WERI-Rb-1 (cell line): ENCODE data around the gene NIPAL1.

Source experiments
- DNase-seq: peaks from one replicate; pipeline ENCODE4 v3.0.0-alpha.2; 2020
- H3K27ac ChIP-seq: fragments of 250-450 bp; sonication (Bioruptor Pico); 2 replicates; pipeline ENCODE4 v1.5.1; 2020; ENCODE audit warnings: mild to moderate bottlenecking, moderate library complexity
- H3K27me3 ChIP-seq: fragments of 250-450 bp; sonication (Bioruptor Pico); 2 replicates; pipeline ENCODE4 v1.5.1; 2021; ENCODE audit warnings: mild to moderate bottlenecking, low read depth, moderate library complexity; ENCODE audit not compliant: insufficient read depth, severe bottlenecking
- H3K36me3 ChIP-seq: fragments of 250-450 bp; sonication (Bioruptor Pico); 2 replicates; pipeline ENCODE4 v1.5.1; 2020; ENCODE audit warnings: mild to moderate bottlenecking, moderate library complexity
- H3K4me3 ChIP-seq: 2 replicates; pipeline ENCODE4 v1.5.1; 2011; ENCODE audit warnings: low read depth, mild to moderate bottlenecking, control low read depth, low read length
- H3K9me3 ChIP-seq: fragments of 250-450 bp; sonication (Bioruptor Pico); 2 replicates; pipeline ENCODE4 v1.5.1; 2021; ENCODE audit warnings: mild to moderate bottlenecking, moderate library complexity; ENCODE audit not compliant: severe bottlenecking
- TF ChIP-seq, protein P1 (sequence below): IDR thresholded peaks from 2 replicates; pipeline ENCODE4 v1.5.1; 2011; ENCODE audit warnings: low read depth, mild to moderate bottlenecking, control low read depth, inconsistent platforms, low read length

Gene NIPAL1

DNA sequence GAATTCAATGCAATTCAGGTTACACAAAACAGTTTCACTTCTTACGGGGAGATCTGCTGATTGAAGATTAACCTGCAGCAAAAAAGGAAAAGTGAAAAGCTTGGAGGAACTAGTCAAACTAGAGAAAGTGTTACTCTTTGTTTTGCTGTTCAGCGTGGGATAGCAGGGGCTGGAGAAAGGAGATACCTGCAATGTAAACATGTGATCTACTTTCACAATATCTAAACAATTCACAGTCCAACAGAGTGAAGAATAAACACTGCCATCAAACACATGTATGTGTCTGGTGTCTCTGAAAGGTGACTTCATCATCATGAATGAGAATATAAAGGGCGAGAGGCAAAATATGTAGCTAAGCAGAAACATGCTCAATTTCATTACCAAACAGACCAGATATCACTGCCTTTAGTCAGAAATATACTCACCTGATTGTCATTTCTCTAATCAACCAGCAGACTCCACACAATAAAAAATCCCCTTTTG lies 26.4 kb downstream of the NIPAL1 start:
- H3K27me3 ChIP-seq, result no peaks in the 10 kb centered on the region
- no peaks in the 10 kb centered on the region for H3K36me3 ChIP-seq
- no peaks in the 10 kb centered on the region for H3K9me3 ChIP-seq
- TF ChIP-seq, protein P1, sequence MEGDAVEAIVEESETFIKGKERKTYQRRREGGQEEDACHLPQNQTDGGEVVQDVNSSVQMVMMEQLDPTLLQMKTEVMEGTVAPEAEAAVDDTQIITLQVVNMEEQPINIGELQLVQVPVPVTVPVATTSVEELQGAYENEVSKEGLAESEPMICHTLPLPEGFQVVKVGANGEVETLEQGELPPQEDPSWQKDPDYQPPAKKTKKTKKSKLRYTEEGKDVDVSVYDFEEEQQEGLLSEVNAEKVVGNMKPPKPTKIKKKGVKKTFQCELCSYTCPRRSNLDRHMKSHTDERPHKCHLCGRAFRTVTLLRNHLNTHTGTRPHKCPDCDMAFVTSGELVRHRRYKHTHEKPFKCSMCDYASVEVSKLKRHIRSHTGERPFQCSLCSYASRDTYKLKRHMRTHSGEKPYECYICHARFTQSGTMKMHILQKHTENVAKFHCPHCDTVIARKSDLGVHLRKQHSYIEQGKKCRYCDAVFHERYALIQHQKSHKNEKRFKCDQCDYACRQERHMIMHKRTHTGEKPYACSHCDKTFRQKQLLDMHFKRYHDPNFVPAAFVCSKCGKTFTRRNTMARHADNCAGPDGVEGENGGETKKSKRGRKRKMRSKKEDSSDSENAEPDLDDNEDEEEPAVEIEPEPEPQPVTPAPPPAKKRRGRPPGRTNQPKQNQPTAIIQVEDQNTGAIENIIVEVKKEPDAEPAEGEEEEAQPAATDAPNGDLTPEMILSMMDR, result no peak
- H3K27ac ChIP-seq, result no peak overlapping the region
- no peak overlapping the region for H3K4me3 ChIP-seq
- no peak for DNase-seq

DNA sequence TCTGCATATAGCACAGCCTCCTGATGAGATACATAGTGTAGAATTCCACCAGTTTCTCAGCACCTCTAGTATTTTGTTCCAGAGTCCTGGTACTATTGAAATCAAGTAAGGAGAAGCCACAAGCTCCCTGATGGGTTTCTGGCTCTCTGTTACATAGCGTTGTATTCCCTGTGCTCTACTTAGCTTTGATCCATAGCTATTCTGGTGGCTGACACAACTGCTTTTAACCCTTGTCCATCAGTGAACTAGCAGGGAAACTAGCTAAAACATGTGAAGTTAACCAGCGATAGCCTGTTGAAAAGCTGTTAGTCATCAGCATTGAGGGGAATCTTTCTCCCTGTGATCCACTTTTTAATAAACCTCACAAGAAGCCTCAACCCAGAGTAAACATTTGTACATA lies 26.9 kb downstream of the NIPAL1 start:
- no peaks in the 10 kb centered on the region for H3K36me3 ChIP-seq

DNA sequence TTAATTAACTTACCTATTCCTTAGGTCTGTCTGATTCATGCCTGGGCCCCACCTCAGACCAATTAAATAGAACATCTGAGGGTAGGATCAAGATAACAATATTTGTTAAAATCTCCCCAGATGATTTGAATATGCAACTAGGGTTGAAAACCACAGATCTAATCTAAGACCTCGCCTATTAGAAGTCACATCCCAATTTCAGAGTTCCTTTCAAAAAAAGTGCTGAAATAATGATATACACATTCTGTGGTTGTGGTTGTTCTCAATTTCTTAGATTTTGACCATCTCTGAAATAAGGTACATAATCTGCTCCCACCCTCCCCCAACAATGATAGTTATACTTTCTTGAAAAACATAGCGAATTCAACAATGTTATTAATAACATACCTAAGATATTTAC lies 27.7 kb downstream of the NIPAL1 start:
- Histone ChIP-seq H3K4me3 (no peak overlapping the region), H3K36me3 (no peaks in the 10 kb centered on the region), H3K9me3 (no peaks in the 10 kb centered on the region), H3K27ac (no peak overlapping the region), H3K27me3 (no peaks in the 10 kb centered on the region)
- TF ChIP-seq, protein P1, result no peak
- DNase-seq, result no peak

More for the DNA sequence above, 26.9 kb downstream of the NIPAL1 start:
- Histone ChIP-seq H3K27ac (no peak overlapping the region), H3K9me3 (no peaks in the 10 kb centered on the region), H3K4me3 (no peak overlapping the region), H3K27me3 (no peaks in the 10 kb centered on the region)
- TF ChIP-seq, protein P1, result no peak
- DNase-seq, result no peak

DNA sequence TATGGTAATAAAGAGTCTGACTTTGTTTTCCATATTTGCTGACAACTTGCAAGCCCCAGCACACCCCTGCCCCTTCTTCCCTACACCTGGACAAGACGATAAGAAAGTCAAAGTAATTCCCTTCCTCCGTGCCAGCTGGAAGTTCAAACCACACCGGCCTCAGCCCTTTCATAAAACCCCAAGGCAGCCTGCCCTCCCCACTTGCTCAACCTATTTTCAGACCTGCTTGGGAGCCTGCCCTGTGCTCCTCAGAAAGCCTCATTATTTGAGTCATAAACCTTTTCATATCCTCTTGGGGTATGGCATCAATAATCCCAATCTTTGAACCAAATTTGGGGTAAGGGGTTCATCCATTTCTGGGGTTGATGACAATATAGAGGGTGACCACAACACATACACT lies 29.5 kb downstream of the NIPAL1 start:
- Histone ChIP-seq H3K36me3 (no peaks in the 10 kb centered on the region), H3K27ac (no peak overlapping the region), H3K9me3 (no peaks in the 10 kb centered on the region), H3K27me3 (no peaks in the 10 kb centered on the region), H3K4me3 (no peak overlapping the region)
- DNase-seq, result no peak
- TF ChIP-seq, protein P1, result no peak

DNA sequence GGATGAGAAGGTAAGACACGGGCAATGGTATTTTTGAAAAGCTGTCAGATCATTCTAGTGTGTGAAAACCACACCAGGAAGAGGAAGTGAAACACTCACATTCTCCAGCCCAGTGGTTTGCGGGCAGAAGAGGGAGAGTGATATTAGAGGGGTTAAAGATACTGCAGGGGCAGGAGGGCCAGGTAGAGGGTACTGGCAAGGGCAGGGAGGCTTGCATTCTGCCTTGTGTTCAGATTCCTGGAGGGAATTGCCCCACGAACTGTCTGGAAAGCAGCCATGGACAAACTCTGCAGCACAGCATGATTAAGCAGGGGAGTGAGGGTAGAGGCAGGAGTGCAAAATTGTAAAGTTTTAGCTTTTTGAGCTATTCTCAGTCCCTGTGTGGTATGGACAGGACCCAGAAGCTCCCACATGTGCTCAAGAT lies 30.9 kb downstream of the NIPAL1 start:
- H3K27me3 ChIP-seq, result no peaks in the 10 kb centered on the region
- TF ChIP-seq, protein P1, result no peak
- no peak overlapping the region for H3K4me3 ChIP-seq
- no peak for DNase-seq
- H3K27ac ChIP-seq, result no peak overlapping the region
- no peaks in the 10 kb centered on the region for H3K36me3 ChIP-seq
- H3K9me3 ChIP-seq, result no peaks in the 10 kb centered on the region

DNA sequence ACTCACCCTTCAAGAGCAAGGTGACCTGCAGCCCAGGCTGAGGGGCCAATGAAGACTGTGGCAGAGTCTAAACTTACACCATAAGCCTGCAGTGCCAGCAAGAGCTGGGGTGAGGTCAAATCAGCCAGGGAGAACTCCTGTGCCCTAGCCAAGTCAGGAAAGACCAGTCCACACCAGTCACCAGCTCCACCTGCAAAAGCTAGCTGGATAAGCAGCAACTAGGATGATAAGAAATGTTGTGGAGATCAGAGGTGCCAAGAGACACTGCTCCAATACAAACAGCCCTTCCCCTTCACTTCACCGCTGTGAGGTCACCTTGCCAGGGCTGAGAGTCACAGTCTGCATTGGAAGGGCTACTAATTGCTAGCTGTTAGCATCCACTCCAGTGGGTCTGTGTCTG lies 31.3 kb downstream of the NIPAL1 start:
- H3K27me3 ChIP-seq, result no peaks in the 10 kb centered on the region
- H3K9me3 ChIP-seq, result no peaks in the 10 kb centered on the region
- H3K27ac ChIP-seq, result no peak overlapping the region
- TF ChIP-seq, protein P1, result no peak
- H3K4me3 ChIP-seq, result no peak overlapping the region
- no peaks in the 10 kb centered on the region for H3K36me3 ChIP-seq
- DNase-seq, result no peak
